Measurements from ENCODE around the gene BLOC1S1. TPM values are rescaled to one million over a fixed set of nuclear protein-coding genes. Genes with fewer than 3 reads are reported as not detected.

The BLOC1S1 gene
- total and polyA plus RNA-seq, 8 donors = 12.8 to 451 (median 239) TPM

DNA sequence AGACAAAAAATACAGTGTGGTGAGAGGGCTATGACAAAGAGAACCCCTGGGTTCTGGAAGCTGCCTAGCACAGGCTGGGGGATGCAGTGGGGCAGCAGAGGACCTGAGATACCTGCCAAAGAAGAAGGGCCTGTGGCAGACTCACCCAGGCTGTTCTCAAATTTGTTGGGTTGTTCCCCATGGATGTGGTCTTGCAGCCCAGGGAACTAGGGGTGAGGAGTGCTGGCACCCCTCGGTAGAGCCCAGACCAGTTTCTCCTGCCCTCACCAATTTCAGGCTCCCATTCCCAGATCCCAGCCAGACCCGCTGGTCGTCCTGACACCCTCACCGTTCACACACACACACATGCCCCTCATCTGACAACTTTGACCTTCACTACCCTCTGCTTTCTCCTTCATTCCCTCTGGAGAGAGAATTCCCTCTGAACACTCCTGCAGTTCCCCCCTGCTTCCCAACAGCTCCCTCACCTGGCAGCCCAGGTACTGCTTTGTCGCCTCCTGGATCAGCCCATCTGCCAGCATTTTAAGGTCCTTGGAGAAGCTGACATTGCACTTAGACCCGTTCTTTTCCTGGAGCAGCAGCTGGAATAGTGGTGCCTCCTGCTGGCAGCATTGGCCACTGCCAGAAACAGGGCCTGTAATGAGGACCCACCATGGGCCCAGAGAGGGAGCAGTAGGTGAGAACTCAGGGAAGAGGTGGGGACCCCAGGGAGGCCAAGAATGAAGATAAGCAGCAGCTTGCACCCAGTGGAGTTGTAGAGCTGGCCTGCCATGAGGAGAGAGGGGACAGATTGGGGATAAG lies 21.1 kb downstream of the BLOC1S1 start:
- intact Hi-C loops (cut with DNase I; ENCODE audit: low total_unique reads) = no loop called here
- H3K9me3 ChIP-seq = no peaks in the 10 kb centered on the region
- 19 to 32% (median 26%) methylated on average over 6 of the region's 6 CpGs for WGBS, 5 donors
- peak; percentile 85 to 91 for DNase-seq
- peaks cover 11 to 25% (median 21%) of the 10 kb centered on the region in 4 donors for H3K4me1 ChIP-seq
- no peak overlapping the region for H3K4me3 ChIP-seq
- peaks cover 0 to 5% (median 0%) of the 10 kb centered on the region in 3 donors for H3K27me3 ChIP-seq
- TF ChIP-seq, protein P1, sequence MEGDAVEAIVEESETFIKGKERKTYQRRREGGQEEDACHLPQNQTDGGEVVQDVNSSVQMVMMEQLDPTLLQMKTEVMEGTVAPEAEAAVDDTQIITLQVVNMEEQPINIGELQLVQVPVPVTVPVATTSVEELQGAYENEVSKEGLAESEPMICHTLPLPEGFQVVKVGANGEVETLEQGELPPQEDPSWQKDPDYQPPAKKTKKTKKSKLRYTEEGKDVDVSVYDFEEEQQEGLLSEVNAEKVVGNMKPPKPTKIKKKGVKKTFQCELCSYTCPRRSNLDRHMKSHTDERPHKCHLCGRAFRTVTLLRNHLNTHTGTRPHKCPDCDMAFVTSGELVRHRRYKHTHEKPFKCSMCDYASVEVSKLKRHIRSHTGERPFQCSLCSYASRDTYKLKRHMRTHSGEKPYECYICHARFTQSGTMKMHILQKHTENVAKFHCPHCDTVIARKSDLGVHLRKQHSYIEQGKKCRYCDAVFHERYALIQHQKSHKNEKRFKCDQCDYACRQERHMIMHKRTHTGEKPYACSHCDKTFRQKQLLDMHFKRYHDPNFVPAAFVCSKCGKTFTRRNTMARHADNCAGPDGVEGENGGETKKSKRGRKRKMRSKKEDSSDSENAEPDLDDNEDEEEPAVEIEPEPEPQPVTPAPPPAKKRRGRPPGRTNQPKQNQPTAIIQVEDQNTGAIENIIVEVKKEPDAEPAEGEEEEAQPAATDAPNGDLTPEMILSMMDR (IDR thresholded peaks at IDR 0.05) = peak in 5 of 7 experiments; percentile 78 to 97 (median 86)
- TF ChIP-seq EP300 (IDR thresholded peaks at IDR 0.05) = no peak
- TF ChIP-seq POLR2A (IDR thresholded peaks at IDR 0.05) = no peak
- peak in 1 of 3 donors; percentile 75 for TF ChIP-seq POLR2AphosphoS5 (IDR thresholded peaks at IDR 0.05)
- H3K36me3 ChIP-seq = no peaks in the 10 kb centered on the region
- H3K27ac ChIP-seq = peak overlapping the region in 3 of 5 donors; percentile 82 to 88 (median 83)

DNA sequence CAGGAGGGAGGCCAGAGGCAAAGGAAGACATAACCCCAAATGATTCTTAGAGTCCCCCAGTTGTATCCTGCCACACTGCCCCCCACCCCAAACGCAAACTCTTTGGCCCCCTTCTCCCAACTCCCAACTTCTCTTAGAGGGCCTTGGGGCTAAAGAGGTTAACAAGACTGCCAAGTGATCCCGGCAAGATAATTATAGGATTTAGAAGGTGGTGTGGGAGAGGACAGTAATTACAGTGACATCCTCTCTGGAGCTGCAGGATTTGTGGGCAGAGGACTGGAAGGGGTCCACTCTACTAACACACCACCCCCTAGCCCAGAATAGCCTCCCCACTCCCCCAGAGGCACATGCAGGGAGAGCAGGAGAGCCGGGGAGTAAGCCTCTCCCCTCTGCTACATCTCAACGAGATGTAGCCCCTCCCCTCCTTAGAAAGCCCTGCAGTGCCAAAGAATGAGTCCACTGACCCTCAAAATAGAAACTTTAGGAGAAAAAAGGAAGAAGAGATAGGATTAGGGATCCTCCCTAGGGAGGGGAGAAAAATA lies 21.8 kb downstream of the BLOC1S1 start:
- 6 to 20% (median 14%) methylated on average over 4 of the region's 4 CpGs for WGBS, 5 donors
- H3K4me3 ChIP-seq = peak overlapping the region; percentile 52 to 60 (median 58)
- intact Hi-C loops (cut with DNase I; ENCODE audit: low total_unique reads) = no loop called here

DNA sequence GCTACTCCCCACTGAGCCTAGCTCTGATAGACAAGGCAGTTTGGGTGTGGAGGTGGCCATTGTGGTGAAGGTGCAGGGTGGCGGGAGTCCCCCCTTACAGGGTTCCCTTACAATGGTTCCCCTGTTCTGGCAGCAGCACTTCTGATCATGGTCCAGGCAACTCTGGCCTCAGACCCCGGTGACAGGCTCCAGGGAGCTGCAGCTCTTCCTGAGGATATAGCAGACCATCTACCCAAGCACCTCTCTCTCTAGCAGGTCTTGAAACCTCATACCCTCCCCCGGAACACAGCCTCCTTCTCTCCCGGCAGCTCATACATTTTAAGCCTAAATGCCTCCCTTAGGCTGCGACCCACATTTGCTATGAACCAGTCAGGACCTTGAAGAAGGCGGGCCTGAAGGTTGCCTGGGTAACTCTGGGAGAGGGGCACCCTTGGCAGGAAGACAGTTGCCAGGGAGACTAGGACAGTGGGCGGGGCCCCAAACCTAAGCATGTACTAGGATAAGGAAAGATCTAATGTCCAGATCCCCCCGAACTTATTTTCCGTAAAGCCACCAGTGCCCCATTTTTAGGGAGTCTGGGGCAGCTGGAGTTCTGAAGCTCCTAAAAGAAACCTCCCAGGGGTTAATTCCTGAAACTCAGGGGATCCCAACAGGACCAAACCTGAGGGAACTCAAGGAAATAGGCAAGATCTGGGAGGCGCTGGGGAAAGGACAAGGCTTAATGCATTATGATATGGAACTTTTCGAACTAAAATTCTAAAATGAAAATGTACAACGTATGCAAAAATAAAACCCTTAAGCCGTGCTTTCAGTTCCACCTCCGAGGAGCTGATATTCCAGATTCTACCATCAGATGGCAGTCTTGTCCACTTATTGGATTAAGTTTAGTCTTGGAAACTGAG lies 22.5 kb downstream of the BLOC1S1 start:
- Histone ChIP-seq H3K4me1 (peaks cover 11 to 33% (median 27%) of the 10 kb centered on the region in 4 donors), H3K36me3 (no peaks in the 10 kb centered on the region), H3K27me3 (peaks cover 0 to 13% (median 0%) of the 10 kb centered on the region in 3 donors), H3K9me3 (no peaks in the 10 kb centered on the region), H3K4me3 (peak overlapping the region; percentile 52 to 60 (median 58)), H3K27ac (peak overlapping the region; percentile 68 to 88 (median 82))
- 0 to 1% (median 1%) methylated on average over 14 of the region's 14 CpGs for WGBS, 5 donors
- TF ChIP-seq POLR2AphosphoS5 (IDR thresholded peaks at IDR 0.05) (peak in 1 of 3 donors; percentile 52), EP300 (IDR thresholded peaks at IDR 0.05) (no peak), POLR2A (IDR thresholded peaks at IDR 0.05) (no peak)
- TF ChIP-seq, protein P1 (IDR thresholded peaks at IDR 0.05) = peak in 5 of 7 experiments; percentile 75 to 94 (median 86)
- intact Hi-C loops (cut with DNase I; ENCODE audit: low total_unique reads) = no loop called here
- peak; percentile 68 to 95 for DNase-seq

More for the DNA sequence above, 21.8 kb downstream of the BLOC1S1 start:
- no peaks in the 10 kb centered on the region for H3K9me3 ChIP-seq
- peaks cover 11 to 31% (median 25%) of the 10 kb centered on the region in 4 donors for H3K4me1 ChIP-seq
- H3K36me3 ChIP-seq = no peaks in the 10 kb centered on the region
- TF ChIP-seq POLR2A (IDR thresholded peaks at IDR 0.05) = no peak
- no peak for TF ChIP-seq POLR2AphosphoS5 (IDR thresholded peaks at IDR 0.05)
- TF ChIP-seq EP300 (IDR thresholded peaks at IDR 0.05) = no peak
- TF ChIP-seq, protein P1 (IDR thresholded peaks at IDR 0.05) = no peak
- peaks cover 0 to 11% (median 0%) of the 10 kb centered on the region in 3 donors for H3K27me3 ChIP-seq
- H3K27ac ChIP-seq = peak overlapping the region; percentile 68 to 88 (median 82)
- peak in 1 of 2 donors; percentile 77 for DNase-seq

DNA sequence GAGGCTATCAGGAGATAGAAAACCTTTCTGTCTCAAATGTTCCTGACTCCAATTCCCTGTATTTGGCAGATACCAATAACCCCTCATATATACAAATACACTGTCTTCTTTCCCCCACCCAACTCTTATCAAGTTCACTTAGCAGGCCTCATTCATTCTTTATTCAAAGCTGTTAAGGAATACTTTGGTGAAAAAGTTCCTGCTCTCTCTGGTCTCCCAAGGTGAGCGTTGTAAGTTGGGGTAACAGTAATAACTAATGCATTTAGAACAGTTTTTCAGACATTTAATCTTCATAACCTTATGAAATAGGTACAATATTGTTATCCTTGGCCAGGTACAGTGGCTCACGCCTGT lies 23.2 kb downstream of the BLOC1S1 start:
- no peaks in the 10 kb centered on the region for H3K9me3 ChIP-seq
- no peak for DNase-seq
- H3K4me1 ChIP-seq = peaks cover 16 to 39% (median 34%) of the 10 kb centered on the region in 4 donors
- TF ChIP-seq POLR2AphosphoS5 (IDR thresholded peaks at IDR 0.05) (no peak), EP300 (IDR thresholded peaks at IDR 0.05) (no peak)
- TF ChIP-seq, protein P1 (IDR thresholded peaks at IDR 0.05) = peak in 1 of 7 experiments; percentile 4
- H3K27me3 ChIP-seq = peaks cover 0 to 19% (median 0%) of the 10 kb centered on the region in 3 donors
- 49 to 68% (median 60%) methylated on average over 2 of the region's 2 CpGs for WGBS, 5 donors
- intact Hi-C loops (cut with DNase I; ENCODE audit: low total_unique reads) = no loop called here
- peak overlapping the region in 3 of 4 donors; percentile 52 to 60 (median 58) for H3K4me3 ChIP-seq
- H3K27ac ChIP-seq = peak overlapping the region in 2 of 5 donors; percentile 82 to 88
- no peaks in the 10 kb centered on the region for H3K36me3 ChIP-seq
